Prostate gland (tissue), 2 donors: Measurements from ENCODE around the gene IFI6. TPM values are rescaled to one million over a fixed set of nuclear protein-coding genes. Genes with fewer than 3 reads are reported as not detected.
"Not testable (repeated sequence)": the region's sequence is repeated elsewhere in the genome, so short reads cannot be mapped to it uniquely, and the experiment has no call there.

Source experiments
- DNase-seq: peaks from one replicate; pipeline ENCODE4 v3.0.0-alpha.2; 2019; ENCODE audit warnings: low spot score
- H3K27ac ChIP-seq, 2 donors: fragments of 200-600 bp; sonication (generic); 2 replicates each; pipeline ENCODE4 v1.5.1; 2017 to 2019
- H3K27me3 ChIP-seq: fragments of 200-600 bp; sonication (generic); replicated peaks from 2 replicates; pipeline ENCODE4 v1.5.1; 2019; ENCODE audit not compliant: insufficient read depth
- H3K36me3 ChIP-seq, 2 donors: fragments of 200-600 bp; sonication (generic); 1 replicate in 1 of 2; 2 replicates in 1 of 2; pipeline versions ENCODE4 v1.5.1 to v1.8.1; 2017 to 2019
- H3K4me1 ChIP-seq: fragments of 200-600 bp; sonication (generic); replicated peaks from 2 replicates; pipeline ENCODE4 v1.5.1; 2019
- H3K4me3 ChIP-seq, 2 donors: fragments of 200-600 bp; sonication (generic); 2 replicates each; pipeline ENCODE4 v1.5.1; 2017 to 2019
- H3K9me3 ChIP-seq: fragments of 200-600 bp; sonication (generic); 2 replicates; pipeline ENCODE4 v1.5.1; 2017
- CTCF ChIP-seq, 4 experiments: fragments of 200-600 bp in 2 of 4; fragments of 450-650 bp in 2 of 4; sonication (generic) in 2 of 4; IDR thresholded peaks; 1 replicate in 3 of 4; 2 replicates in 1 of 4; pipeline ENCODE4 v1.5.1; 2016 to 2019; ENCODE audit warnings: antibody characterized with exemption in 4 of 4, mild to moderate bottlenecking in 2 of 4, moderate library complexity in 2 of 4
- POLR2A ChIP-seq: fragments of 450-650 bp; IDR thresholded peaks from one replicate; pipeline ENCODE4 v1.6.1; 2016; ENCODE audit warnings: antibody characterized with exemption, mild to moderate bottlenecking
- POLR2AphosphoS5 ChIP-seq: sonication (generic); formaldehyde crosslinking; IDR thresholded peaks from one replicate; pipeline ENCODE4 v1.6.1; 2017; ENCODE audit warnings: antibody characterized with exemption
- WGBS: methylation state at CpG from one replicate; pipeline ENCODE4 v1.1.5; 2018; 5-methylcytosine and 5-hydroxymethylcytosine counted together
- intact Hi-C: fragments of 100-400 bp; cut with DNase I; formaldehyde crosslinking; loops from one replicate; pipeline ENCODE4 v1.14.2; 2022
- total RNA-seq, 2 donors: library from RNA; depleted of rRNA; stranded (reverse); fragments of >200 nt; gene quantifications; one replicate each; pipeline ENCODE4 v1.1.0, GENCODE V29; 2016

IFI6 gene
- total RNA-seq, 2 donors from 2014 or later, result 40.4 to 274 TPM

- H3K9me3 ChIP-seq, result no peaks in the 10 kb centered on the region
- no peak for DNase-seq
- H3K27me3 ChIP-seq, result no peaks in the 10 kb centered on the region
- H3K36me3 ChIP-seq, result no peaks in the 10 kb centered on the region
- no peak overlapping the region for H3K27ac ChIP-seq
- intact Hi-C loops, result no loop called here
- 87% methylated on average over 5 of the region's 5 CpGs for WGBS
- H3K4me1 ChIP-seq, result no peaks in the 10 kb centered on the region
- no peak for TF ChIP-seq CTCF (IDR thresholded peaks at IDR 0.05)
- TF ChIP-seq POLR2A, result no peak
- no peak for TF ChIP-seq POLR2AphosphoS5
- no peak overlapping the region for H3K4me3 ChIP-seq
These were observed 10.5 kb upstream of the IFI6 start for GRCh38 chr1:27682351-27682944.

GRCh38 chr1:27681580-27681979 lies 9.6 kb upstream of the IFI6 start:
- H3K9me3 ChIP-seq, DNase-seq, H3K27ac ChIP-seq, intact Hi-C loops, H3K4me1 ChIP-seq, H3K27me3 ChIP-seq, H3K4me3 ChIP-seq, H3K36me3 ChIP-seq: not testable (repeated sequence)
- WGBS, result 98% methylated on average over 4 of the region's 4 CpGs

- H3K4me3 ChIP-seq, H3K36me3 ChIP-seq, H3K4me1 ChIP-seq, DNase-seq, H3K27ac ChIP-seq, intact Hi-C loops, H3K9me3 ChIP-seq, H3K27me3 ChIP-seq: not testable (repeated sequence)
- 100% methylated on average over 2 of the region's 2 CpGs for WGBS
These were observed 8.3 kb upstream of the IFI6 start for GRCh38 chr1:27680225-27680791.

- Histone ChIP-seq H3K4me1 (no peaks in the 10 kb centered on the region), H3K4me3 (no peak overlapping the region), H3K27me3 (no peaks in the 10 kb centered on the region), H3K36me3 (no peaks in the 10 kb centered on the region), H3K9me3 (no peaks in the 10 kb centered on the region), H3K27ac (no peak overlapping the region)
- intact Hi-C loops, result no loop called here
- no peak for DNase-seq
- TF ChIP-seq POLR2A, result no peak
- no peak for TF ChIP-seq CTCF (IDR thresholded peaks at IDR 0.05)
- no peak for TF ChIP-seq POLR2AphosphoS5
These were observed 6.8 kb upstream of the IFI6 start for GRCh38 chr1:27678747-27679146.

- H3K27ac ChIP-seq, result no peak overlapping the region
- WGBS, result 100% methylated on average over 1 of the region's 1 CpG
- no peaks in the 10 kb centered on the region for H3K36me3 ChIP-seq
- DNase-seq, result no peak
- H3K4me1 ChIP-seq, result peaks cover 5% of the 10 kb centered on the region
- no peak for TF ChIP-seq CTCF (IDR thresholded peaks at IDR 0.05)
- no peak for TF ChIP-seq POLR2AphosphoS5
- no peak for TF ChIP-seq POLR2A
- intact Hi-C loops, result no loop called here
- H3K27me3 ChIP-seq, result no peaks in the 10 kb centered on the region
- no peaks in the 10 kb centered on the region for H3K9me3 ChIP-seq
- no peak overlapping the region for H3K4me3 ChIP-seq
These were observed 4.4 kb upstream of the IFI6 start for GRCh38 chr1:27676410-27676809.

GRCh38 chr1:27672750-27673112 lies 739 bp upstream of the IFI6 start:
- TF ChIP-seq POLR2AphosphoS5 (no peak), POLR2A (no peak), CTCF (IDR thresholded peaks at IDR 0.05) (no peak)
- Histone ChIP-seq H3K4me3 (peak overlapping the region in 1 of 2 donors; percentile 37), H3K27me3 (no peaks in the 10 kb centered on the region), H3K27ac (peak overlapping the region; percentile 80 to 86), H3K36me3 (no peaks in the 10 kb centered on the region), H3K4me1 (peaks cover 6% of the 10 kb centered on the region), H3K9me3 (no peaks in the 10 kb centered on the region)
- intact Hi-C loops, result loop anchor here (1.0 kb wide), 1 partner anchor 53 kb away; the partner anchor contains the start of gene FAM76A
- no peak for DNase-seq
